ENCODE results near the gene B3GNT9.

The B3GNT9 gene

GRCh38 chr16:67185651-67186134 lies 34.9 kb upstream of the B3GNT9 start:
- in situ Hi-C loops (cut with MboI; ENCODE audit: low sequenced_read_pairs): no loop called here

- in situ Hi-C loops (cut with MboI; ENCODE audit: low sequenced_read_pairs): no loop called here
Observed at GRCh38 chr16:67184995-67185650, 34.3 kb upstream of the B3GNT9 start.

GRCh38 chr16:67184453-67184994 lies 33.7 kb upstream of the B3GNT9 start:
- in situ Hi-C loops (cut with MboI; ENCODE audit: low sequenced_read_pairs): no loop called here

- in situ Hi-C loops (cut with MboI; ENCODE audit: low sequenced_read_pairs): no loop called here
Observed at GRCh38 chr16:67183627-67184452, 33.0 kb upstream of the B3GNT9 start, which contains the start of gene MATCAP1. Gene MATCAP1, minus strand, starts transcription at chr16:67183963. Its CDS starts 3,353 bp downstream, at chr16:67180610.

GRCh38 chr16:67183284-67183626 lies 32.5 kb upstream of the B3GNT9 start:
- in situ Hi-C loops (cut with MboI; ENCODE audit: low sequenced_read_pairs): no loop called here

GRCh38 chr16:67182288-67182687 lies 31.5 kb upstream of the B3GNT9 start:
- in situ Hi-C loops (cut with MboI; ENCODE audit: low sequenced_read_pairs): no loop called here

GRCh38 chr16:67181346-67181745 lies 30.5 kb upstream of the B3GNT9 start:
- in situ Hi-C loops (cut with MboI; ENCODE audit: low sequenced_read_pairs): no loop called here

- in situ Hi-C loops (cut with MboI; ENCODE audit: low sequenced_read_pairs): no loop called here
Observed at GRCh38 chr16:67180166-67180565, 29.4 kb upstream of the B3GNT9 start.

- in situ Hi-C loops (cut with MboI; ENCODE audit: low sequenced_read_pairs): no loop called here
Observed at GRCh38 chr16:67179421-67180080, 28.8 kb upstream of the B3GNT9 start.

GRCh38 chr16:67177743-67178699 lies 27.2 kb upstream of the B3GNT9 start:
- in situ Hi-C loops (cut with MboI; ENCODE audit: low sequenced_read_pairs): no loop called here

- in situ Hi-C loops (cut with MboI; ENCODE audit: low sequenced_read_pairs): no loop called here
Observed at GRCh38 chr16:67176662-67177061, 25.9 kb upstream of the B3GNT9 start.

GRCh38 chr16:67174706-67175231 lies 24.0 kb upstream of the B3GNT9 start:
- in situ Hi-C loops (cut with MboI; ENCODE audit: low sequenced_read_pairs): no loop called here

GRCh38 chr16:67173808-67174705 lies 23.3 kb upstream of the B3GNT9 start:
- in situ Hi-C loops (cut with MboI; ENCODE audit: low sequenced_read_pairs): no loop called here

- in situ Hi-C loops (cut with MboI; ENCODE audit: low sequenced_read_pairs): no loop called here
Observed at GRCh38 chr16:67173323-67173722, 22.5 kb upstream of the B3GNT9 start.

- in situ Hi-C loops (cut with MboI; ENCODE audit: low sequenced_read_pairs): no loop called here
Observed at GRCh38 chr16:67170949-67171649, 20.3 kb upstream of the B3GNT9 start.

- in situ Hi-C loops (cut with MboI; ENCODE audit: low sequenced_read_pairs): no loop called here
Observed at GRCh38 chr16:67170168-67170948, 19.6 kb upstream of the B3GNT9 start, which contains the start of gene NOL3. Gene NOL3, plus strand, starts transcription at chr16:67170538.

GRCh38 chr16:67169642-67170167 lies 18.9 kb upstream of the B3GNT9 start:
- in situ Hi-C loops (cut with MboI; ENCODE audit: low sequenced_read_pairs): no loop called here

Data from hTERT RPE-1 (cell line).